Measurements from ENCODE around the gene NAA40.

Gene NAA40

DNA sequence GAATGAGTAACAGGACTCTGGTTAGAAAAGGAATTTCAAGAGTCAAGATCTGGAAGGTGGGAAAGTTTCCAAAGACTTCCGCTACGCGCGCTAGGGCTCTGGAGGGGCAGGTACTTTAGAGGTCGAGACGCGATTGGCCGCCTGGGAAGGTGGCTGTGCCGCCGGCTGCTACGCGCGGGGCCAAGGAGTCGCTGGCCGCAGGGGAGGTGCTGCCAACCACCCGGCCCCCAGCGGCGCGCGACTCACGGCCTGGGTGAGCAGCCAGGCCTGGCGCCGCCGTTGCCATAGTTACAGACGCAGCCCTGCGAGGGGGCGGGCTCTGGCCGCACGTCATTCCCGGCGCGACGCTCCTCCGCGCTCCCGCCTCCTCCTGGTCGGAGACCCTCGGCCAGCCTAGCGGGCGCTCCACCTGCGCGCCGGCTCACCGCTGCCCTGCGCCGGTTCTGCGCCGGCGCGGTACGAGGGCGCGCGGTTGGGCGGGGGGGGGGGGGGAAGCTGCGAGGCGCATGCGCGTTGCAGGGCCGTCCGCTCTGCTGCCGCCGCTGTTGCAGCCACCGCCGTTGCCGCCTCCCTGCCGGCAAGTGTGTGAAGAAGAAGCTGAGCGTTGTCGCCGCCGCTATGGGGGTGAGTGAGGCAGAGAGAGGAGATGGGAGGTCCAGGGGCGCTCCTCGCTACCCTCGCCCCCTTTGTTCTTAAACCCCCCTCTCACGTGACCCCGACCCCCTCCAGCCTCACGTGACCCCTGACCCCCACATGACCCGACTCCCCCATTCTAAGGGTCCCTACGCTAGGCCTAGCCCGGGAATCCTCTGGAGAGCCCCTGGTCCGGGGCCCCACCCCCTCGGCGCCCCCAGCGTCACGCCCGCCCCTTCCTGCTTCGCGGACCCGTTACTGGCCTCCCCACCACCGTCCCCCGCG lies at the start of gene NAA40:
TSS of gene NAA40 (plus strand) at position 524 of the 918 bp plus-strand sequence. CDS start at position 619, 95 bp downstream.
- peak; percentile 71 to 91 (median 84) for DNase-seq

DNA sequence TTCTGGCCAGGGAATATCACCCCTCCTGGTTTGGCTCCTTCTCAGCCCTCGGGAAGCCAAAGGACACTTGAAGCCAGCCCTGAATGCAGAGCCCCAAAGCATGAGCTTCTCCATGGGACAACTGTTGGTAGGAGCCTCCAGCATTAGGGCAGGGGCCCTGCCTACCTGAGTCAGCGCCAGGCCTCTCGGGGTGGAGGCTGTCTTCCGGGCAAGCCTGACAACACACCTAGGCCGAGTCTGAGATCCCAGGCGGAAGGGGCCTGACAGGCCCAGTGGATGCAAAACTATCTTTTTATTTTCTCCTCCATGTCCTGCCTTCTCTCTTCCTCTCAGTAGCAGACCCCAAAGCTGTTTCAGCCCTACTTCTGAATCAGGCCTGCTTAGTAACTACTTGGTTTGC lies 49.5 kb upstream of the NAA40 start:
- no peak for DNase-seq

DNA sequence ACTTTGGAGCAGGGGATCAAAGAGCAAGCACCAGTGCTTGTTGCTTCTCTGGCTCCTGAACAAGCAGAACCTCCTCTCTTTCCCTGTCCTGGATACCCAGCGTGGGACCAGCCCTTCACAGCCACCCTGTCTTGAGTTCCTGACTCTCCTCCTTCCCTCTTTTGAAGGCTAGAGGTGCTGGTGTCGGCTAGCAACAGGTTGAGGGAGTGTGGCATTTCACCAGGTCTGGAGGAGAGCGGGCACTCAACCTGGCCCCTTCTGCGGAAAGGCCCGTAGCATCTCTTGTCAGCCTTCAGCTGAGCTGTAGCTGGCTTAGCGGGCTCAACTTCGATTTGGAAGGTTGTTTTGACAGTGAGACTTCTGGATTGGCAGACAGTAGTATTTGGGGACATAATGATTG lies 48.4 kb upstream of the NAA40 start:
- no peak for DNase-seq

DNA sequence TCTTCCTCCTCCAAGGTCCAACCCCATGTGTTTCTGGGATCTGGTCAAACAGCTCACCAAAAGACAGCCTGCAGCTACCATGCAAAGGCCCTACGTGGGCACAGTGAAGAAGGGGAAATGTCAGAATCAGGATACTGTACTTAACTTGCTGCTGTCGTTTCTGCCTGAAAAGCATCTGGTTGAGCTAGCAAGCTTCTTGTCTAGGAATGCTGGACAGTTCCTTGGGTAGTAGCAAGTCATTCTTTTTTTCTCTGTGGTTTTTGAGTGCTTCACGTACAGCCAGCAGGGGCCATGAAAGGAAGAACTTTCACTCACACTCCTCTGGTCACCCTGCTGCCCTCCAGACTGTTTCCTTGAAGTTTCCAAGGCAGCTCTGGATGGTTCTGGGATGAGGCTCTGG lies 46.6 kb upstream of the NAA40 start:
- no peak for DNase-seq

DNA sequence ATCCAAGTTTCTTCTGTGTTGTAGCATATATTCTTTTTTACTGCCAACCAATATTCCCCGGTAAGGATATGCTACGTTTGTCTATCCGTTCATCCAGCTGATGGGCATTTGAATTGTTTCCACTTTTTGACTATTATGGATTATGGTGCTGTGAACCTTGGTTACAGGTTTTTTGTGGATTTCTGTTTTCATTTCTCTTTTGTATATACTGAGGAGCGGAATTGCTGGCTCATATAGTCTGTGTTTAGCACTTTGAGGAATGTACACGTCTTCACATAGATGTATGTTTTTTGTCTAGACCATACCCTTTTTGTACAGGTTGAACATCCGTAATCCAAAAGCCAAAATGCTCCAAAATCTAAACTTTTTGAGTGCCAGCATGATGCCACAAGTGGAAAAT lies 45.4 kb upstream of the NAA40 start:
- DNase-seq: no peak

DNA sequence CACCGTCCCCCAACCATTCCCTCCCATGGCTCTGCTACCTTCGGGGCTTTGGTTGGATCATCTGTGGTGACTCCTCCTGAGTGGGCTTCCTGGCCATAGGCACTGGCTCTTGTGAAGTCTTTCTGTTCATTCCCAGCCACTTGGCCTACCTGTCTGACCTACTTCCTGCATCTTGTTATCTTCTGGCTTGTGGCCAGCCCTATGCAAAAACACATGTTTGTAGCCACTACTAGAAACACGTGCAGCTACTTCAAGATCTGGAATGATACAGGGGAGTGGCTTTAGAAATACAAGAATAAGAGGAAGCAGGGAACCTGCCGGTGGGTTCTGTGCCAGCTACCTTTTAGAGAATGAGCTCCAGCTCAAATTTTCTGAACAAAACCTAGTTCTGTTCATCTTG lies 42.7 kb upstream of the NAA40 start:
- no peak for DNase-seq

DNA sequence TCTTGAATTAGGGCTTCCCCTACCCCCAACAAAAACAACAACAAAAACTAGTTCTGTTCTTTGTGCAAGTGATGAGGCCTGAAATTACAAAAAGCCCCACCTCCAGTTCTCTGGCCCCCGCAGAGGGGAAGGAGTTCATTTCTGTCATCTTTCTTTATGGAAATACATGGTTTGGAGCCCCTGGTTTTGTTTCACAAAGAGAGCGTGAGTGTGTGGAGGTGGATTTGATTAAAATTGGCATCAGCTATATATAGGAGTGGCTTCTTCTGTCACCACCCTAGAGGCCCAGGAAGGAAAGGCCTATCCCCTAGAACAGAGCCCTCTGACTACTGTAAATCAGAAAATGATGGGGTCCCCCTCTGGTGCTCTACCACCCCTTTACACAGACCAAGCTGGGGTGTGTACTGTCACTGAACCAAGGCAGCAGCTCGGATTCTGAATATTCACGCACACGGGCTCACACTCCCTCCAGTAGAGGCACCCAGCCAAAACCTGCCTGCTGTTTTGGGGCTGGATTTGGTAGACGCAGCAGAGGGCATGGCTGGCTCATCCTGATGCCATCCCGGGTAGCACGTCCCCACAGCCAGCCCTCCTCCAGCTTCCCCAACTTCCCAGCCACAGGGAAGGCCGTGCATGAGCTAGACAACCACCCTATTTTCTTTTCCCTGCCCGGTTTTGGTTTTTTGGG lies 41.2 kb upstream of the NAA40 start:
- no peak for DNase-seq

DNA sequence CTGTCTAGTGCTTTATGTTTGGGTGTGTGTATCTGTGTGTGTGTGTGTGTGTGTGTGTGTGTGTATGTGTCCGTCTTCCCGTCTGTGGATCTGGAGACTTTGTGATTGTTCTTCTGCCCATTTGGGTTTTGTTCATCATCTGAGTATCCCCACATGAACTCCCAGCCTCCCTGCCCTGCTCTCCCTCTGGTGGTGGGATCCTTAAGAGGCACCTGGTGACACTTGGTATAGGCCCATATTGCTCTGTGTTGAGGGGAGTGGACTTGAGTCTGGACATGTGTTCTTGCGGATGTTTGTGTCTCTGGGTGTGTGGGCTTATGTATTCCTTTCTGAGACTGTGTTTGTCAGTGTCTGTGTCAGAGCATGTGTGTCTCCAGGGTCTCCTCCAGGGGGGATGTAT lies 37.1 kb upstream of the NAA40 start:
- peak in 2 of 6 experiments; percentile 11 to 12 for DNase-seq

DNA sequence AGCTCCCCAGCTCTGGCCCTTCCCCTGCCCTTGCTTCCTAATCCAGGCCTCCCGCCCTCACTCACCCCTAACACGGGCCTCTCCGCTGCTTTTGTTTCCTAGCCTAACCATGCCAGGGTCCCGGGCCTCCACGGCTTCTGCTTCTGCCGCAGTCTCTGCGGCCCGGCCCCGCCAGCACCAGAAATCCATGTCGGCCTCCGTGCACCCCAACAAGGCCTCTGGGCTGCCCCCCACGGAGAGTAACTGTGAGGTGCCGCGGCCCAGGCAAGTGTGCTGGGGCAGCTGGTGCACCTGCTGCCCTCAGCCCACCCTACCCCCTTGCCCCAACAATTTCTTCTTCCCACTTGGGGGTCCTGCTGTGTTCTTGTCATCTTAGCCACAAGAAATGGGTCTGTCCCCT lies 34.9 kb upstream of the NAA40 start:
- no peak for DNase-seq

DNA sequence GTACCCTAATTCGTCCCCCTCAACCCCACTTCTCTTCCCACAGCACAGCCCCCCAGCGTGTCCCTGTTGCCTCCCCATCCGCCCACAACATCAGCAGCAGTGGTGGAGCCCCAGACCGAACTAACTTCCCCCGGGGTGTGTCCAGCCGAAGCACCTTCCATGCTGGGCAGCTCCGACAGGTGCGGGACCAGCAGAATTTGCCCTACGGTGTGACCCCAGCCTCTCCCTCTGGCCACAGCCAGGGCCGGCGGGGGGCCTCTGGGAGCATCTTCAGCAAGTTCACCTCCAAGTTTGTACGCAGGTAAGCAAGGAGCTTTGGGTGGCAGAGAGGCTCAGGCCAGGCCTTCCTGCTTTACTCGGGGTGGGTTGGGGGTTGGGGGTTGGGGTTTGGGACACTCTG lies 34.1 kb upstream of the NAA40 start:
- DNase-seq: no peak

DNA sequence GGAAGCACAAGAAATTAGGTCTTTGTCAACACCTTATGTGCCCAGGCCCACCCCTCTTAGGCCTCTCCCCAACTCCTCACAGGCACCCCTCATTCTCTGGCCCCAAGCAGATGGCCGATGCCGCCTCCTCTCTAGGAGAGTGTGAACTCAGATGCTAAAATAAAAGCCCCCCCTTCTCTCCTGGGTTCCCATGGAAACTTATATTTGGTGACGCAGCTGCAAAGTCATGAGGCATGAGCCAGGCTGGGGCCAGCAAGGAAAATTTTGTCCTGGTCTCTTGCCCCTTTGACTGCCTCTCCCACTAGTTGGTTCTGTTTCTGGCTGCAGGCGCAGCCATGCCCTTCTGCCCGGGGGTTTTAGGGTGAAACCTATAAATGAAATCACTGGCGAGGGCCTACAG lies 33.6 kb upstream of the NAA40 start:
- DNase-seq: no peak

DNA sequence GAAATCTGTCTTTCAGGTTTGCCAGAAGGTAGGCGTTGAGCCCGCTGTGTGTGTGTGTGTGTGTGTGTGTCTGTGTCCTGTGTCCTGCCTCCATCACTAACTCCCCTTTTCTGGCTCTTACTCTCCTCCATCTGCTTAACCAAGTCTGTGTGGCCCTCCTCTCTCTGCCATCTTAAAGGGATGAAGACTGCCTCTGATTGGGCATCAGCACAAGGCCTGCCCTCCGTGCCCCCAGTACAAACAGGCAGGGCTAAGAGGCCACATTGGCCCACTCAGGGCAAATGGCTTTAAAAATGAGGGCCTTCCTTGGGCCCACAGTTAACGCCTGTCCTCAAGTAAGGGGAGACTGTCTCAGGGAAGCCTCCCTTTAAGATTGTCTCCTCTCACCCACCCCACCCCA lies 32.7 kb upstream of the NAA40 start:
- DNase-seq: no peak

DNA sequence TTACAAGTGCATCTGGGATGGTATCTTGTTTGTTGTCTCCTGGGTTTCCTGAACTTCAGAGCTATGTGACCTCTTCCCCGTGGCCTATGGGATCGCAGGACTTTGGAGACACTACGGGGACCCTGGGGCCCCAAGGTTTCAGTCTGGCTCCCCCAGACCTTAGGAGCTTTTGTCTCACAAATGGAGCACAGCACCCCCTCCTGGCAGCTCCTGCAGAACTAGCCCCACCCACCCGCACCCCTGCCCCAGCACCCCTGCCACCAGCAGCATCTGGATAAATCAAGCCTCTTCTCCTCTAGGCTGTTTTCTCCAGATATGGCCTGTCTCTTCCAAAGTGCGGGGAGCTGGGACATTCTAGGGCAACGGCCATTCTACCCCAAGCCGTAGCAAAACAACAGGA lies 32.2 kb upstream of the NAA40 start:
- peak; percentile 15 to 66 (median 54) for DNase-seq

DNA sequence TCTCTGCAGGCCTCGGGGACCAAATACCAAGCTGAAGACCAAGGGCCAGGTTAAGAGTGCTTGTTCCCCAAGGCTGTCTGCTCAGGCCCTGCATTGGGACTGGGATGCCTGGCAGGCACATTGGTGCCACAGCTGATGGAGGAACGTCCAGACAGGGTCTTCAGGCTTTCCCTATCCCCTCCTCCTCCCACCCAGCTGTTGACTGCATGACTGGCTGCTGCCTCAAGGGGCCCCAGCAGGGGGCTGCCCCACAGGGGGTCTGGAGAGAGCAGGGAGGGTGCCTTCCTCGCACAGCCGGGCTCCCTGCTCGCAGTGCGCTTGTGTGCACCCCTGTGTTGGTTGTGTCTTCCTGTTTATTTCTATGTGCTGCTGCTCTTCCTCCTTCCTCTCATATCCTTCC lies 31.7 kb upstream of the NAA40 start:
- no peak for DNase-seq

DNA sequence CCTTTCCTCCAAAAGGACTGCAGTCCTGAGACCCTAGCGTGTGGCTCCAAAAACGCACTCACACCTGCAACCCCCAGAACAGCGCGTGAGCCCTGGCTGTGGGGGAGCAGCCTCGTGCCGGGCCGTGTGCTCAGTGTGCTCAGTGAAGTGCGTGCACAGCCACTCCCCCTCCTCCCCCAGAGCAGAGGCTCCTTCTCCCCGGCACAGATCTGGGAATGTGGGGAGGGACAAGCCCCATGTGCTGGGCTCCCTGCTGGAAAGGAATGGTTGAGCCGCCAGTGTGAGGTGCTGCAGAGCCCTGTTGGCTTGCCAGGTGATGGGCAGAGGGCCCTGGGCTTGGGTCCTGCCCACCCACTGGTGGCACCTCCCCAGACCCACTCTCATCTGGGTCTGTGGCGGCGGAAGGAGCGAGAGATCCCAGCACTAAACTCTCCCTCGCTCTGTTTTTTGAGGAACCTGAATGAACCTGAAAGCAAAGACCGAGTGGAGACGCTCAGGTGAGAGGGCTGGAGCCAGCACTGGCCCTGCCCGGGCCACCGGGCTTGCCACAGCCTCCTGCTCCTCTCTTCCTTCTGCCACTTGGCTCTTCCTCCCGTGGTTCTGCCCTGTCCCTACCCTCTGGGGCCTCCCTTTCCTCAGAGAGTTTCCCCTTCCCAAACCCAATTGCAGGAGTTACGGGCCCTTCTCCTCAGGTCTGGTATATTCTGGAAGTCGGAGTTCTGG lies 30.8 kb upstream of the NAA40 start:
- no peak for DNase-seq

DNA sequence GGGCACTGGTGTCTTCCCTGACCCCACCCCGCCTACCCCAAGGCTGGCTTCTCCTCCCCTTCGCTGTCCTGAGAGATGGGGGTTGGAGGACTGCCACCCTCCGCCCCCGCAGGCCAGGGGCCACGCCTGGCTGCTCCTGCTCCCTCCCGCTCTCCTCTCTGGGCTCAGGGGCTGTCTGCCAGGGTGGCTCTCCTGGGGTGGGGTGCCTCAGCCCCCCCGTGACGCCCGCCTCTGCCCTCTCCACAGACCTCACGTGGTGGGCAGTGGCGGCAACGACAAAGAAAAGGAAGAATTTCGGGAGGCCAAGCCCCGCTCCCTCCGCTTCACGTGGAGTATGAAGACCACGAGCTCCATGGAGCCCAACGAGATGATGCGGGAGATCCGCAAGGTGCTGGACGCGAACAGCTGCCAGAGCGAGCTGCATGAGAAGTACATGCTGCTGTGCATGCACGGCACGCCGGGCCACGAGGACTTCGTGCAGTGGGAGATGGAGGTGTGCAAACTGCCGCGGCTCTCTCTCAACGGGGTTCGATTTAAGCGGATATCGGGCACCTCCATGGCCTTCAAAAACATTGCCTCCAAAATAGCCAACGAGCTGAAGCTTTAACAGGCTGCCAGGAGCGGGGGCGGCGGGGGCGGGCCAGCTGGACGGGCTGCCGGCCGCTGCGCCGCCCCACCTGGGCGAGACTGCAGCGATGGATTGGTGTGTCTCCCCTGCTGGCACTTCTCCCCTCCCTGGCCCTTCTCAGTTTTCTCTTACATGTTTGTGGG lies 30.0 kb upstream of the NAA40 start:
- no peak for DNase-seq

DNA sequence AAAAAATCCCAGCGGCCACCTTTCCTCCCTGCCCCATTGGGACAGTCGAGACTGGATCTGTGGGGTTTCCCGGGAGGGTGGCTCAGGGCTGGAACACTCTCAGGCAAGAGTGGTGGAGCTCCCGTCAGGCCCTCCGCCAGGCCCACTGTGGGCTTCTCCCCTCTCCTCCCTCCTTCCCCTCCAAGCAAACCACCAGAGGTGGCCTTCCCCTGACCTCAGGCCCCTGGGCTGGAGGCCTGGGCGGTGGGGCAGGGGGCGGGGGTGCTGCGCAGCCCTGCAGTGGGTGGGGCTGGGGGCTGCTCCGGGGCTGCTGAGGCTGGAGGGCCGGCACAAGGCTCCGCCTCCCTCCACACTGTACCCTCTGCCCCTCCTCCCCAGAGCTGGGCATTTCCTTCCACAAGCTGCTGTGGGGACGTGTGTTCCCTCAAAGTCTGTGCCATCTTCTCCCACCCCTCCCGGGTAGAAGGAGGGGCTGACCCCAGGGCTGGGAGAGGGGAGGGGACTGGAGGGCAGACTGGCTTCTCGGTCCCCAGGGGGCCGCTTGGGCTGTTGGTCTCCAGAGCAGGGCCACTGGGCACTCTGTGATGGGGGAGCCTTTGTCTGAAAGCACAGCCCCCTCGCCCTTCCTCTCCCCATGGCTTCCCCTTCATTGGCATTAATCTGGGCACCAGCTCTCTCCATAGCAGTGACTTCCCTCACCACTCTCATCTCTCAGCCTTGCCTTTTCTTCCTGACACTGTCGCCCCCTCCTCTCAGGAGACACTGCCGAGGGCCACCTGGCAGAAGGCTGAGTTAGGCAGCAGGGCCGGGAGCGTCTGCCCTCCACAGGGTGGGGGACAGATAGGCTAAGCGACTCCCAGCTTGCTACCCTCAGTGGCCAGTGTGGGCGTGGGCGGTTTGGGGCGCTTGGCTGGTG lies 29.0 kb upstream of the NAA40 start:
- DNase-seq: no peak

DNA sequence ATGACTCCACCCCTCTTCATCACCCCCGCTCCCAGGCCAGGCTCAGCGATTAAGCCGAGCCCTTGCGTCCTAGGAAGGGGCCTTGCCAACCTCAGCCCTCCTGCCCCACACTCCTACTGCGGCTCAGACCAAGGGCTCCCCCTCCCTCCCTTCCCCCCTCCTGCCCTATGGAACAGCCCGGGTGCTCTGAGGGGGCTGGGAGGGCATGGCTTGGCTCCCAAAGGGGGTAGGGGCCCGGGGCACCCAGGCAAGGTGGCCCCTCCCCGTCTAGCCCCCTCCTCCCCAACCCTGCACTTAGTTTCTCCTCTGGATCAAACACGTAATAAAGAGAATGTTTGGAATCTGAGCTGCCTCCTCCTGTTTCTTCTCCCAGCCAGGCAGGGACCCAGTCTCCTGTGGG lies 28.1 kb upstream of the NAA40 start:
- no peak for DNase-seq

DNA sequence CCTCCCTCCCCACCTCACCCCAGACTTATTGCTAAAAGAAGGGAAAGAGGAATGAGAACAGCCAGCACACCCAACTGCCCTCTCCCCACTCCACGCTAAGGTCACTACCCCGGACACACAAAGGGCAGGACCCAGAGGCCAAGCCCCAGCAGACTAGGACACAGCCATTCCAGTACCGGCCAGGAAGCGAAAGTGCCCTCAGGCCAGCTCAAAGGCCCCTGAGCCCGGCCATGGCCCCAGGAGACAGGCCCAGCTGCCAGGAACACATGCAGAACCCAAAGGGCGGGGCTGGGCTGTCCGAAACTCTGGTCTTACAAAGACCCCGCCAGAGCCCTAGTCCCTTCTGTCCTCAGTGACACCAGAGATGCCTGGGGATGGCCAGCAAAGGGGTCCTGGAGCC lies 27.4 kb upstream of the NAA40 start:
- DNase-seq: no peak

DNA sequence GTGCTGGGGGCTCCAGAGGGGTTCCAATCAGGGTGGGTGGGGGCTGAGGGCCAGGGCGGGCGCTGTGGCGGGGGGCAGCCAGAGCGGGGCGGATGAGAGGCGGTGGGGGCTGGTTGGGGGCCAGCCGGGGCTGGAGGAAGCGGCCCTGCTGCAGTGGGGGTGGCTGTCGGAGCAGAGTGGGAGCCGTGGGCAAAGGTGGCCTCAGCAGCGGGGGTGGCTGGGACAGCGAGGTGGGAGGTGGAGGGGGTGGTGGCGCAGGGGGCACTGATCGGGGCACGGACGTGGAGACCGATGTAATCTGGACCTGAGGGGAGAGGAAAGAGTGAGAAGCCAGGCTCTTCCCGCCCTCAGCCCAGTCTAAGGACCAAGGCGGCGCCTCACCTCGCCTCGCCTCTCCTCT lies 26.9 kb upstream of the NAA40 start:
- no peak for DNase-seq

DNA sequence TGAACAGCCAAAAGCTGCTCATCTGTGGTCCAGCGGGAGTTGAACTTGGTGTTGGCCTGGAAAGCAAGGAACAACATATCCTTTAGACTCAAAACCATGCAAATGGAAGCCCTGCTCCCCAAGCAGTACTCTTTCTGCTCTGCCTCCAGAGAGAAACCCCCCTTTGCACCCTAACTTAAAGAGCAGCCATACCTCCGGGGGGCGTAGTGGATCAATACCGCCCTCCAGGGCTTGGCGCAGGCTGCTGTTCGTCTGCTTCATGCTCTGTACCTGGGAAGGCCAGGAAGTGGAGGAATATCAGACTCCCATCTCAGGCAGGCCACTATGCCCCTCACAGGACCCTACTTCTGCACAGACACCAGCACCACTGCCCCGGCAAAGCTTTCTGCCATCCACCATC lies 26.1 kb upstream of the NAA40 start:
- no peak for DNase-seq
